SU-DHL-6 (cell line): ENCODE measurements around the gene NSG1.
"Not testable (repeated sequence)": the region's sequence is repeated elsewhere in the genome, so short reads cannot be mapped to it uniquely, and the experiment has no call there.

Source experiments
- H2AFZ ChIP-seq: fragments of 200-600 bp; sonication (generic); 2 replicates; pipeline ENCODE4 v1.6.1; 2014; ENCODE audit warnings: low read depth, mild to moderate bottlenecking, moderate library complexity, mixed read lengths, antibody characterized with exemption, low read length; ENCODE audit not compliant: severe bottlenecking
- H3F3A ChIP-seq: fragments of 200-600 bp; shearing (Covaris generic); 2 replicates; pipeline ENCODE4 v1.6.0; 2016; ENCODE audit warnings: antibody characterized with exemption, mild to moderate bottlenecking; ENCODE audit not compliant: insufficient read depth
- H3K27ac ChIP-seq: fragments of 200-600 bp; sonication (generic); 2 replicates; pipeline ENCODE4 v1.5.1; 2016; ENCODE audit warnings: low read depth, mild to moderate bottlenecking, low read length, moderate library complexity, mixed read lengths
- H3K27me3 ChIP-seq: fragments of 200-600 bp; sonication (generic), shearing (Covaris generic); 2 replicates; pipeline ENCODE4 v1.6.0; 2014; ENCODE audit warnings: mild to moderate bottlenecking, low read length
- H3K36me3 ChIP-seq: fragments of 200-600 bp; sonication (generic); 2 replicates; pipeline ENCODE4 v1.6.1; 2014; ENCODE audit warnings: mild to moderate bottlenecking, low read length, mixed read lengths
- H3K4me2 ChIP-seq: fragments of 300-600, 200-600 bp; shearing (Covaris generic), sonication (generic); 2 replicates; pipeline ENCODE4 v1.6.0; 2014; ENCODE audit warnings: low read length, low read depth, mild to moderate bottlenecking; ENCODE audit not compliant: poor library complexity, severe bottlenecking
- H3K4me3 ChIP-seq: fragments of 200-600 bp; sonication (generic); 2 replicates; pipeline ENCODE4 v1.5.1; 2014; ENCODE audit warnings: antibody characterized with exemption, low read length, mild to moderate bottlenecking, mixed read lengths; ENCODE audit not compliant: insufficient read depth, poor library complexity, severe bottlenecking
- H3K79me2 ChIP-seq: fragments of 200-600 bp; sonication (generic); 2 replicates; pipeline ENCODE4 v1.6.1; 2014; ENCODE audit warnings: mild to moderate bottlenecking, low read length, moderate library complexity; ENCODE audit not compliant: insufficient read depth
- H3K9ac ChIP-seq: fragments of 200-600 bp; sonication (generic); 2 replicates; pipeline ENCODE4 v1.7.0; 2014; ENCODE audit warnings: mild to moderate bottlenecking, low read length
- H3K9me2 ChIP-seq: fragments of 200-600 bp; sonication (generic); replicated peaks from 2 replicates; pipeline ENCODE4 v1.6.1; 2014; ENCODE audit warnings: low read length; ENCODE audit not compliant: insufficient read depth
- H3K9me3 ChIP-seq: fragments of 200-600 bp; sonication (generic); 2 replicates; pipeline ENCODE4 v1.6.1; 2014; ENCODE audit warnings: low read length, mixed read lengths; ENCODE audit not compliant: insufficient read depth
- H4K20me1 ChIP-seq: fragments of 200-600 bp; sonication (generic); 2 replicates; pipeline ENCODE4 v1.6.1; 2014; ENCODE audit warnings: low read depth, mild to moderate bottlenecking, antibody characterized with exemption, low read length, moderate library complexity, mixed read lengths
- EZH2phosphoT487 ChIP-seq: fragments of 200-600 bp; sonication (generic), shearing (Covaris generic); conservative IDR thresholded peaks from 2 replicates; pipeline ENCODE4 v1.6.1; 2018; ENCODE audit warnings: mild to moderate bottlenecking, antibody characterized with exemption, low read length, moderate library complexity, mixed read lengths
- TF ChIP-seq, protein P1 (sequence below): fragments of 200-600 bp; sonication (generic); IDR thresholded peaks from one replicate; pipeline ENCODE4 v1.5.1; 2017; ENCODE audit warnings: antibody characterized with exemption, mild to moderate bottlenecking, low read length, moderate library complexity; ENCODE audit not compliant: insufficient read depth, poor library complexity, severe bottlenecking

NSG1 gene

DNA sequence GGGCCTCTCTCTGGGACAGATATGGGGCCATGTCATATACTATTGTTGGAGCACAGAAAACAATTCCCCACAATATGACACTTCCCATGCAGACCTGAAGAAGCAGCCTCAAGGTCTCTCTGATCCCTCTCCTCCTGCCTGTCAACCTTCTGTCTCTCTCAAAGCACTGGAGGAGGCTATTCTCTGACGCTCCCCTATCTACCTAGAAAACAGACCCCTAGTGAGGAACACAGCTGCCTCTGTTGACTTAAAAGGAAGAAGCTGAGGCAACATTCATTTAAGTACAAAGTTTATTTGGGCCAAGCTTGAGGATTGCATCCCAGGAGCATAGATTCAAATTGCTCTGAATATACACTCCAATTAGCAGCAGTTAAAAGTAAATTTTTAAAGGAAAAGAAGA, 39.3 kb upstream of the NSG1 start:
- no peak overlapping the region for H3K4me2 ChIP-seq
- no peaks in the 10 kb centered on the region for H3K9me3 ChIP-seq
- TF ChIP-seq, protein P1, sequence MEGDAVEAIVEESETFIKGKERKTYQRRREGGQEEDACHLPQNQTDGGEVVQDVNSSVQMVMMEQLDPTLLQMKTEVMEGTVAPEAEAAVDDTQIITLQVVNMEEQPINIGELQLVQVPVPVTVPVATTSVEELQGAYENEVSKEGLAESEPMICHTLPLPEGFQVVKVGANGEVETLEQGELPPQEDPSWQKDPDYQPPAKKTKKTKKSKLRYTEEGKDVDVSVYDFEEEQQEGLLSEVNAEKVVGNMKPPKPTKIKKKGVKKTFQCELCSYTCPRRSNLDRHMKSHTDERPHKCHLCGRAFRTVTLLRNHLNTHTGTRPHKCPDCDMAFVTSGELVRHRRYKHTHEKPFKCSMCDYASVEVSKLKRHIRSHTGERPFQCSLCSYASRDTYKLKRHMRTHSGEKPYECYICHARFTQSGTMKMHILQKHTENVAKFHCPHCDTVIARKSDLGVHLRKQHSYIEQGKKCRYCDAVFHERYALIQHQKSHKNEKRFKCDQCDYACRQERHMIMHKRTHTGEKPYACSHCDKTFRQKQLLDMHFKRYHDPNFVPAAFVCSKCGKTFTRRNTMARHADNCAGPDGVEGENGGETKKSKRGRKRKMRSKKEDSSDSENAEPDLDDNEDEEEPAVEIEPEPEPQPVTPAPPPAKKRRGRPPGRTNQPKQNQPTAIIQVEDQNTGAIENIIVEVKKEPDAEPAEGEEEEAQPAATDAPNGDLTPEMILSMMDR = no peak
- TF ChIP-seq EZH2phosphoT487 = no peak
- H3K4me3 ChIP-seq = no peak overlapping the region
- no peaks in the 10 kb centered on the region for H3K79me2 ChIP-seq
- no peaks in the 10 kb centered on the region for H3K36me3 ChIP-seq
- no peak overlapping the region; the same call in 1 of the 2 replicates for H3K9ac ChIP-seq
- no peaks in the 10 kb centered on the region for H3K9me2 ChIP-seq
- no peaks in the 10 kb centered on the region for H3K27me3 ChIP-seq
- H3K27ac ChIP-seq = peak overlapping the region; percentile 97
- H4K20me1 ChIP-seq = no peaks in the 10 kb centered on the region
- H2AFZ ChIP-seq = no peak overlapping the region
- peaks cover 50% of the 10 kb centered on the region for H3F3A ChIP-seq

DNA sequence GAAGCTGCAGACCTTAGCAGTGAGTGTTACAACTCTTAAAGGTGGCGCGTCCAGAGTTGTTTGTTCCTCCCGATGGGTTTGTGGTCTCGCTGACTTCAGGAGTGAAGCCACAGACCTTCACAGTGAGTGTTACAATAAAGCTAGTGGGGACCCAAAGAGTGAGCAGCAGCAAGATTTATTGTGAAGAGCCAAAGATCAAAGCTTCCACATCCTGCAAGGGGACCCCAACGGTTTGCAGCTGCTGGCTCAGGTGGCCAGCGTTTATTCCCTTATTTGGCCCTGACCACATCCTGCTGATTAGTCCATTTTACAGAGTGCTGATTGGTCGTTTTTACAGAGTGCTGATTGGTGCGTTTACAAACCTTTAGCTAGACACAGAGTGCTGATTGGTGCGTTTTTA, 38.3 kb upstream of the NSG1 start:
- not testable (repeated sequence) for H2AFZ ChIP-seq, H3K4me3 ChIP-seq, H3K9me2 ChIP-seq, H3K9me3 ChIP-seq, H3K36me3 ChIP-seq, H3K79me2 ChIP-seq, H3K4me2 ChIP-seq, H3K27me3 ChIP-seq, H3K27ac ChIP-seq, H3K9ac ChIP-seq, H4K20me1 ChIP-seq
- H3F3A ChIP-seq = peaks cover 40% of the 10 kb centered on the region

- no peaks in the 10 kb centered on the region for H4K20me1 ChIP-seq
- H3K4me2 ChIP-seq = no peak overlapping the region
- no peaks in the 10 kb centered on the region for H3K9me3 ChIP-seq
- TF ChIP-seq, protein P1 = no peak
- no peak for TF ChIP-seq EZH2phosphoT487
- H3K27me3 ChIP-seq = no peaks in the 10 kb centered on the region
- H3K9ac ChIP-seq = no peak overlapping the region
- no peak overlapping the region for H2AFZ ChIP-seq
- H3K4me3 ChIP-seq = no peak overlapping the region
- H3K79me2 ChIP-seq = no peaks in the 10 kb centered on the region
- peaks cover 29% of the 10 kb centered on the region for H3F3A ChIP-seq
- no peaks in the 10 kb centered on the region for H3K36me3 ChIP-seq
- H3K9me2 ChIP-seq = no peaks in the 10 kb centered on the region
- 0 out of 2 replicates have a peak overlapping the region, but pooled peaks have one; percentile 0 for H3K27ac ChIP-seq
These were observed 37.0 kb upstream of the NSG1 start for GRCh38 chr4:4349867-4350266.

DNA sequence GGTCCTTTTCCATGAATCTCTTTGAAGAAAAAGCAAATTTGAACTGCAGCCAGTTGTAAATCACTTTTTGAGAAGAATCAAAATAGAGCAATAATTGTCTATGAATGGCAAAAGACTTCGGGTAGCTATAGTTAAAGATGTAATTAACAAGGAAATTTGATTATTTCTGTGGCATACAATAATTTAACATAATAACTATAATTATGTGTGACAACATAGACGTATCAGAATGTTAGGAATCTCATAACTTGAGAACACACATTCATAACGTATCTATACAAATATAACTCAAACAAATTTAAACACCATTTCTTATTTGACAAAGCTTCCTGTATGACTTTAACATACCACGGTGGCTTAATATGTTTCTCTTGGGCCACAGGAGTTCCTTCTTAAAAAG, 36.0 kb upstream of the NSG1 start:
- TF ChIP-seq, protein P1 = no peak
- TF ChIP-seq EZH2phosphoT487 = no peak
- Histone ChIP-seq H3K4me2 (no peak overlapping the region), H3K4me3 (no peak overlapping the region), H3K9me3 (no peaks in the 10 kb centered on the region), H4K20me1 (no peaks in the 10 kb centered on the region), H3K9me2 (no peaks in the 10 kb centered on the region), H3K27ac (peak overlapping the region; percentile 7; the same call in 1 of the 2 replicates), H3K79me2 (no peaks in the 10 kb centered on the region), H3K9ac (no peak overlapping the region), H2AFZ (no peak overlapping the region), H3K27me3 (no peaks in the 10 kb centered on the region), H3K36me3 (no peaks in the 10 kb centered on the region), H3F3A (peaks cover 19% of the 10 kb centered on the region)
